GM21576 (cell line): ENCODE measurements around the gene NOL3.
"Not testable (repeated sequence)": the region's sequence is repeated elsewhere in the genome, so short reads cannot be mapped to it uniquely, and the experiment has no call there.

Experiments used
- ATAC-seq: cut with Tn5 transposase; IDR thresholded peaks from one replicate; pipeline ENCODE4 v1.9.1; 2021; ENCODE audit warnings: mild to moderate bottlenecking, moderate library complexity; ENCODE audit not compliant: unreplicated experiment

Gene NOL3

DNA sequence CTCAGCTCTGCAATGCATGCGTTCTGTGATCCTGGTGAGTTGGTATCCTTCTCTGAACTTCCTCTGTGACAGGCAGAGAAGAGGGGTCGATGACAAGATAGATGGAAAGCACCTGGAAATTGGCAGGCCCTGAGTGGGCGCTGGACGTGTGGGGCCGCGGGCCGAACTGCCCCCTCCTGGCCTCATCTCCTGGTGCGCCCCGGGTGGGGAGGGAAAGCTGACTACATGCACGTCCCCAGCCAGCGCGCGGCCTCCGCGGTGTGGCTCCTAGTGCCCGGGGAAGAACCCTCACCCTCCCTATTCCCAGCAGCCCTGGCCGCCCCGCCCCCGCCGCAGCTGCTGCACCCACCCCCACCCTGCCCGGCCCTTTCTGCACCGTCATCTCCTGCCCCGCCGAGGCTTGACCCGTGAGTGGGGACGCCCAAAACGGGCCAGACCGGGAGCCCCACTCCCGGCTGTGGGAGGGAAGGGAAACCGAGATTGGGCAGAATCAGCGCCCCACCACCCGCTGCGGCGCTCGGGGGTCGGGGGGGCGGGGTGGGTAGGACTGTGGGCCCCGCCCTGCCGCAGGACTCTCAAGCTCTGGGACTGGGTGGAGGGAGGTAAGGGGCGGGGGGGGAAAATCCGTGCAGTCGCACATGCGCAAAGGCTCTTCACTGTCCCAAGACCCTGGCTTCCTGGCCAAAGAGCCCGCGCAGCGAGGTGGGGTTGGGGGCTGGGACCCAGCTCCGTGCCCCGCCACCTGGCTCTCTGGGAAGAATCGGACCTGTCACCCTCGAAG is at the start of gene NOL3:
NOL3 (plus strand) TSS at position 371 of the 781 bp plus-strand sequence.
- peak; percentile 47 for ATAC-seq

DNA sequence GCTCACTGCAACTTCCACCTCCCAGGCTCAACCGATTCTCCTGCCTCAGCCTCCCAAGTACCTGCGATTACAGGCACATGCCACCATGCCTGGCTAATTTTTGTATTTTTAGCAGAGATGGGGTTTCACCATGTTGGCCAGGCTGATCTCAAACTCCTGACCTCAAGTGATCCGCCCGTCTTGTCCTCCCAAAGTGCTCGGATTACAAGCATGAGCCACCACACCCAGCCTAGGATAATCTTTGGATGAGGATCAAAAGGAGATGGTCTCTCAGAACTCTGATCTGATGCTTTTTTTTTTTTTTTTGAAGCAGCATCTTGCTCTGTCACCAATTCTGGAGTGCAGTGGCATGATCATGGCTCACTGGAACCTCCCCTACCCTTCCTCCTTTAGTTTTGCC is 47.5 kb upstream of the NOL3 start:
- not testable (repeated sequence) for ATAC-seq

DNA sequence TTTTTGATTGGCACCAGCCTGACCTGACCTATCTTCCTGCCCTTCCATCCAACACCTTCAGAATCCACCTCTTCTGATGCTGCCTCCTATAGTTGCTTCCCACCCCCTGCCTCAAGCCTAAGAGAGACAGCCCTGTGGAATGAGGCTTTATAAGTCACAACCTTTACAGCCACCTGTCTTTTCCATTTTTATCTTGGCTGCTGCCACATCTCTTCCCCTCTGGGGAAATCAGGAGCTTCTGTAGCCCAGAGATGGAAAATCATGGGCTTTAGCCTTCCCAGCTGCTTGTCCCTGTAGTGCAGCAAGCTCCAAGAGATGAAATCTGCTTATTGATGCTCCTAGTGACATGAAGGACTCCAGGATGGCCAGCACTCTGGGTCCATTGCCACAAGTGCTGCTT is 41.9 kb upstream of the NOL3 start:
- ATAC-seq = no peak

GRCh38 chr16:67128887-67129286 is 41.5 kb upstream of the NOL3 start:
- no peak for ATAC-seq

GRCh38 chr16:67129422-67129821 is 40.9 kb upstream of the NOL3 start:
- ATAC-seq = no peak

GRCh38 chr16:67137605-67138004 is 32.7 kb upstream of the NOL3 start:
- ATAC-seq = no peak

- ATAC-seq = no peak
These were observed 28.9 kb upstream of the NOL3 start for GRCh38 chr16:67141391-67141790.

- ATAC-seq = no peak
These were observed 28.0 kb upstream of the NOL3 start for GRCh38 chr16:67142342-67142741.

DNA sequence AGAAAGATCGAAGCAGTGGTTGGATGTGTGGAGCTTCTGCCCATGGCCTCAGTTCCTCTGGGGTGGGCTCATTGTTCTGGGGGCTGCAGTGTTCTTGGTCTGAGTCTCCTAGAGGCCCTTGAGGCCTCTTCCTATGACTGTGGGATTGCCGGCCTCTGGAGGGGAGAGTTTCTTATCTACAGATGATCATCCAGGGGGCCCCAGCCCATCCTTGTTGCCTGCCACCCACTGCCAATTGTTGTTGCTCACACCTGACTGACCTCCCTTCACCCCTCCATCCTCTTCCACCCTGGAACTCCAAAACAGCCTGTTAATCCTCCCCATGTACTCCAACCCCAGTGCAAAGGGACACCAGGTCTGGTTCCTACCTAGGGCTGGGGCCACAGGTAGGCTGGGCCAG is 25.4 kb upstream of the NOL3 start:
- no peak for ATAC-seq

DNA sequence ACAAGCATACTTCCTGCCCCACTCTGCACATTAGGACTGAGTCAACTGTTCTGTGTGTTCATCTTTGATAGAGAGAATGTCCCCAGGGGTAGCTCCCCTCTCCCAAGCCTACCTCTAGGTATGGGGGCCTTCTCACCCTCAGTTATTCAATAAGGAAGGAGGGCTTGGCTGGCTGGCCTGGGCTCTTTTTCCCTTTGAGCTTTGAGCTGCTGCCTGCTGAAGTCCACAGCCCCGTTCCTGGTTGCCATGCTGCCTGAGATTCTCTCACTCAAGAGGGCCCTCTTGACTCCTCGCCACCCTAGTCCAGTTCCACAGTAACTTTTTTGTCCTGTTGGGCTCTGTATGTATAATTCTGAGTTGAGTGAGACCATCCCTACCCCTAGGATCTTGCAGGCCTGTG is 24.6 kb upstream of the NOL3 start:
- no peak for ATAC-seq

GRCh38 chr16:67146523-67147357 is 23.6 kb upstream of the NOL3 start:
- ATAC-seq = no peak

DNA sequence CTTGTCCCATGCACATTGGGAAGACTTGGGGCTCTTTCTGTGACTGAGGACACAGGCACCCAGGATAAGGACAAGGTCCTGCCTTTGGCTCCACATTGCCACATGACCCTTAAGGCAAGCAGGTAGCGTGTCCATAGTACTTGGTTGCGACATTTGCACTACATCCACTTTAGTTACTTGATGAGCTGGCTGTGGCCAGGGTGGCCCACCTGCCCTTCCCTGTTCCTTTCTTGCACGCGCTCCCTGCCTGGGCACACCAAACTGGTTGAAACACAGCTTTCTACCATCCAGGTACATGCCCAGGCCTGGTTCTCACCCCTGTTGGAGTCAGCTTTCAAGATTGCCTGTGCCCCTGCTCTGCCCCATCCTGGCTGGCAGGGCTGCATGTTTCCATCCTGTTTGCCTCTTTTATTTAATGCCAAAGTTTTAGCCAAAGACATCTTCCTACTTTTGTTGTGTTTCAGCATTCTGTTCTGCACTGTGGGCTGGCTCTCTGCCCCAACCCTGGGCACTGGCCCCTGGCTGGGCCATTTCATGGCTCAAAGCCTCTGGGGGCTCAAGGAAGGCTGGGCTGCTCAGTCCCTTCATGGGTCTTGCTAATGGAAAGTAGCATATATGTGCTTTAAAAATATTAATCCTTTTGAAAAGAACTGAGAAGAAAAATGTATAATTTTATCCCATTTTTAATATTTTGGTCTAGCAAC is 22.7 kb upstream of the NOL3 start:
- ATAC-seq = no peak

DNA sequence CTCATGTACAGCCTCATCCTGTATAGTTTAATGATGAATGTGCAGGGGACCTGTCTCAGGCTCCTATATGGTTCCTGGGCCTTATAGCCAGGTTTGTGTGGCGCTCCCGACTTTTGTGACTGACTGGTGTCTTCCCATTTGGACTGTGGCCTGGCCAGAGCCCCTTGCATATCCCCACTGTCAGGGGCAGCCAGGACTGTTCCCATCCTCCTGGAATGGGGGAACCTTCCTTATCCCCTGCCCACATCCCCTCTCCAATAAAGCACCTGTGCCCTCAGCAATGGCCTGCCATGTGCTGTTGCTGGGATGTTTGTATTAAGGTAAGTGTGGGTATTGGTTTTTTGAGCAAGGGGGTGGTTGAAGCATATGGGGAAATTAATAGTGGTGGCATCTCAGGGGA is 22.1 kb upstream of the NOL3 start:
- no peak for ATAC-seq

GRCh38 chr16:67148656-67149275 is 21.6 kb upstream of the NOL3 start:
- ATAC-seq = no peak

GRCh38 chr16:67149276-67150046 is 20.9 kb upstream of the NOL3 start:
- ATAC-seq = no peak

DNA sequence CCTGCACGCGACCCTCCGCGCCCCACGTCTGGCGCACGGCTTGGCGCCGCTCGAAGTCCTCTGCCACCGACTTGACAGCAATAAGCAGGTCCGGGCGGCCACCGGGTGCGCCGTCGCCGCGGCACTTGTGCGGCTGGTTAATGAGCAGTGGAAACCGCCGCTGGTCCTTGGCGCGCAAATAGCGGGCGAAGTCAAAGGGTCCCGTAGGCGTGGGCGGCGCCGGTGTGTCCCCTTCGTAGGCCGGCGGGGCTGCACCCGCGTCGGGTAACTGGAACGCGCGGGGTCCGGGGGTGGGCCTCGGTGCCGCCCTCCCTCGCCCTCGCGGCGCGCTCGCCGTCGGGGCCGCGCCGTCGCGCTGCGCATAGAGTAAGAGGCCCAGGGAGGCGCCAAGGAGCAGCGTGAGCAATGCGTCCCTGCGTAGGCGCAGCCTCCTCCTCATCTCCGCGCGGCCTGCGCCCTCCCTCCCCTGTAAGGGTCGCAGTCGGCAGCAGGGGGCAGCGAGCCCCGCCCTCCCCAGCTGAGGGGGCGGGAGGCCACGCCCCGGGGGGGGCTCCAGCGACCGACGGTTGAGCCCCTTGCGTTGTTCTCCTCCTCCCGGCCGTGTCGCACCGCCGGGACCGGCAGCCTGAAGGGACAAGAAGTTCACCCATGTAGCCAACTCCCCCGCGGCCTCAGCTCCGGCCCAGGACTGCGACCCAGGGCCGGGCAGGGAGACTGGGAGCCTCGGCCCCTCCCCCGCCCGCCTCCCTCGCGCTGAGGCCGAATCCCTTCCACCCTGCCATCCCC is 20.1 kb upstream of the NOL3 start:
- ATAC-seq = no peak

GRCh38 chr16:67150833-67151396 is 19.4 kb upstream of the NOL3 start, which contains the start of gene B3GNT9:
TSS of gene B3GNT9 (minus strand) at chr16:67150998. CDS start at chr16:67150485, 513 bp downstream.
- ATAC-seq = no peak

DNA sequence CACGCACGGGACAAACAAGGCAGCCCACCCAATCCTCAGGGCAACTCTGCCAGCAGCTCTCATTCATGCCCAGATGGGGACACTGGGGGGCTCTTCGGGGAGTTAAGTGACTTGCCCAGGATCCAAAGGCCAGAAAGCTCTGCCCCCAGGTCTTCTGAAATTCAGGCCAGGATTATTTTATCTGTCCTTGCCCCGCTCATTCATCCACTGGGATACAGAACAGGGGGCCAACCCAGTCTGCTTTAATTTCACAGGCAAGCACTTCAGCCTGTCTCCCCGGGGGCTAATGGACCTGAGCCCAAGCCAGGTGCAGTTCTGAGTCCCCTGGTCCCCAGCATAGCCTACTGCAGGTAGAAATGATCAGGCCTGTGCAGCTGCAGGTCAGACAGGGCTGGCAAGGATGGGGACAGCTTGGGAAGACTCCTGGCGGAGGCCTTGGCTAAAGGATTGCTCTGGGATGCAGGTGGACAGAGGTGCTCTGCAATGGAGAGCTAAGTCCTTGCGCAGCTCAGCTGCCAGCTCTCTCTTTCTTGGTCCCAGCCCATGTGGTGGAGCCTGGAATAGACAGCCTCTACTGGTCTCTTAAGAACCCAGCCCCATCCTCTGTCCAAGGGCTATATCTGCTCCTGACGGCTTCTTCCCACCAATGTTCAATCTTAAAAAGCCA is 18.8 kb upstream of the NOL3 start:
- no peak for ATAC-seq
